ENCODE measurements around the gene MCEE.

The MCEE gene

DNA sequence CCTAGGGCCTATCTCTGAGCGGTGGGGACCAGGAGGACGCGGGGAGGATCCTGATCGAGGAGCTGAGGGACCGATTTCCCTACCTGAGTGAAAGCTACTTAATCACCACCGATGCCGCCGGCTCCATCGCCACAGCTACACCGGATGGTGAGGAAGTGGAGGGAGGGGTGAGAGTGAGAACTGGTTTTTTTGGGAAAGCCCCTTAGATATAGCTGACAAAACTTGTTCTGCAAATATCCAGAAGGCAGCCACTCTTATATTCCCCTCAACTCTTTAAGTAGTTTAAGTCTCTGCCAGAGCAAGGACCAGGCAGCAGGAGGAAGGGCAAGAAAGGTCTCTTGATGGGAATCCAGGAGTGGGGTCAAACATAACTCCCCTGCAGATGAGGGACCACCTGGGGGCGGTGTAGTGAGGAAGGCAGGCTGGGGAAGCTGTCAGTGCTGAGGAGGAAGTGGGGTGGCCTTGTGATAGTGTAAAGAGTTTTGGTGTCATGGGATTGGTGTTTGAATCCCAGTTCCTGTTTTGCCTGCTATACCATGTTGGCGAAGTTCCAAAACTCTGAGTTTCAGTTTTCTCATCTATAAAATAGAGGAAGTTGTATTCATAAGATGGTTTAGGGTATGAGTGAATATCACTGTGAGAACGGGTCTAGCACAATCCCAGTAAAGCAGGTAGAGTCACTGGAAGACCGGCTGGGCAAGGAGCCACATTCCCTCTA, 58.2 kb downstream of the MCEE start:
- H3K4me3 ChIP-seq (ENCODE audit: low read length) = no peak overlapping the region
- DNase-seq (ENCODE audit: low read depth) = no peak
- TF ChIP-seq, protein P1, sequence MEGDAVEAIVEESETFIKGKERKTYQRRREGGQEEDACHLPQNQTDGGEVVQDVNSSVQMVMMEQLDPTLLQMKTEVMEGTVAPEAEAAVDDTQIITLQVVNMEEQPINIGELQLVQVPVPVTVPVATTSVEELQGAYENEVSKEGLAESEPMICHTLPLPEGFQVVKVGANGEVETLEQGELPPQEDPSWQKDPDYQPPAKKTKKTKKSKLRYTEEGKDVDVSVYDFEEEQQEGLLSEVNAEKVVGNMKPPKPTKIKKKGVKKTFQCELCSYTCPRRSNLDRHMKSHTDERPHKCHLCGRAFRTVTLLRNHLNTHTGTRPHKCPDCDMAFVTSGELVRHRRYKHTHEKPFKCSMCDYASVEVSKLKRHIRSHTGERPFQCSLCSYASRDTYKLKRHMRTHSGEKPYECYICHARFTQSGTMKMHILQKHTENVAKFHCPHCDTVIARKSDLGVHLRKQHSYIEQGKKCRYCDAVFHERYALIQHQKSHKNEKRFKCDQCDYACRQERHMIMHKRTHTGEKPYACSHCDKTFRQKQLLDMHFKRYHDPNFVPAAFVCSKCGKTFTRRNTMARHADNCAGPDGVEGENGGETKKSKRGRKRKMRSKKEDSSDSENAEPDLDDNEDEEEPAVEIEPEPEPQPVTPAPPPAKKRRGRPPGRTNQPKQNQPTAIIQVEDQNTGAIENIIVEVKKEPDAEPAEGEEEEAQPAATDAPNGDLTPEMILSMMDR (conservative IDR thresholded peaks at IDR 0.05; ENCODE audit: low read length) = no peak

DNA sequence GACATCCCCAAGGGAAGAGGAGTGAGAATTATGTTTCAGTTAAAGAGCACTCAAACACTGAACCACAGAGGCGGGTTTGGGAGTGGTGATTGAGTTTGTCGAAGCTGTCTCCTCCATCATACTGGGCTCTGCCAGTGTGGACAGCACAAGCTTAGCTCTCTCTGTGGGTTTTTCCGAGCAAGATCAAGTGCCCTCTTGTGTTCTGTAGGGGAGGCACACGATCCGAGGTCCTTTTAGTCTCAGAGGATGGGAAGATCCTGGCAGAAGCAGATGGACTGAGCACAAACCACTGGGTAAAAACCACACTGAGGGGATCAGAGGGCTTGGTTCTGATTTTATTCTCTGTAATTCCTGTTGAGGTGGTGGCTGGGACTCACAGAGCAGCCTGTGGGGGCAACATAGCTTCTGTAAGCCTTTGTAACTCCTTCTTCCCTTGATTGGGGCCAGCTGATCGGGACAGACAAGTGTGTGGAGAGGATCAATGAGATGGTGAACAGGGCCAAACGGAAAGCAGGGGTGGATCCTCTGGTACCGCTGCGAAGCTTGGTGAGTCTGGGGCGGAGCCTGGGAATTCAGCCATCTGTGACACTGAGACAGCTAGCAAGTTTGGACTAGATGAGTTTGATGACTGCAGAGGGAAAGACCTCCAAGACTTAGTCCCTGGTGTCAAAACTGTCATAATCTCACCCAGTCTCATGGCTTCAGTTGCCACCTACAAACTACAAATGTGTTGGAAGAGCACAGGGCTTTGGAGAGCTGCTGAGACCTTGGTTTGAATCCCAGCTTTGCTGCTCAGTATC, 59.5 kb downstream of the MCEE start:
- DNase-seq (ENCODE audit: low read depth) = peak; percentile 57
- H3K4me3 ChIP-seq (ENCODE audit: low read length) = peak overlapping the region; percentile 94
- TF ChIP-seq, protein P1 (conservative IDR thresholded peaks at IDR 0.05; ENCODE audit: low read length) = peak; percentile 59

DNA sequence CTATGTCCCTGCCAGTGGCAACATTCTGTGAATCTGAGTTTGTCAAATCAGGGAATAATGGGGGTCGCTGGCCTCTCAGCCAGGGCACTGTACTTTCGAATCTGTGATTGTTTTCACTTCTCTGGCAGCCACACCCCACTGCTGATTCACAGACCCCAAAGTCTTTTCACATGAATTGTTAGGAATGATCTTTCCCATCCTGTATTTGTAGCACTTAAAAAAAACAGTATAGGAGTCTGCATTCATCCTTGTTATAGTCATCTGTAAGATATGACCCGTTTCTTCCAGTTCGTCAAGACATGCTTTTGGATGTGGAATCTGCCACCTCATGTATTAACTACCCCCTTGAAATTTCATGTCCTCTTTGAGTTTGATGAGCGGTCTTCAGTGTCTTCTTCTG, 60.7 kb downstream of the MCEE start:
- DNase-seq (ENCODE audit: low read depth) = peak; percentile 18
- peak overlapping the region; percentile 94 for H3K4me3 ChIP-seq (ENCODE audit: low read length)
- TF ChIP-seq, protein P1 (conservative IDR thresholded peaks at IDR 0.05; ENCODE audit: low read length) = no peak

DNA sequence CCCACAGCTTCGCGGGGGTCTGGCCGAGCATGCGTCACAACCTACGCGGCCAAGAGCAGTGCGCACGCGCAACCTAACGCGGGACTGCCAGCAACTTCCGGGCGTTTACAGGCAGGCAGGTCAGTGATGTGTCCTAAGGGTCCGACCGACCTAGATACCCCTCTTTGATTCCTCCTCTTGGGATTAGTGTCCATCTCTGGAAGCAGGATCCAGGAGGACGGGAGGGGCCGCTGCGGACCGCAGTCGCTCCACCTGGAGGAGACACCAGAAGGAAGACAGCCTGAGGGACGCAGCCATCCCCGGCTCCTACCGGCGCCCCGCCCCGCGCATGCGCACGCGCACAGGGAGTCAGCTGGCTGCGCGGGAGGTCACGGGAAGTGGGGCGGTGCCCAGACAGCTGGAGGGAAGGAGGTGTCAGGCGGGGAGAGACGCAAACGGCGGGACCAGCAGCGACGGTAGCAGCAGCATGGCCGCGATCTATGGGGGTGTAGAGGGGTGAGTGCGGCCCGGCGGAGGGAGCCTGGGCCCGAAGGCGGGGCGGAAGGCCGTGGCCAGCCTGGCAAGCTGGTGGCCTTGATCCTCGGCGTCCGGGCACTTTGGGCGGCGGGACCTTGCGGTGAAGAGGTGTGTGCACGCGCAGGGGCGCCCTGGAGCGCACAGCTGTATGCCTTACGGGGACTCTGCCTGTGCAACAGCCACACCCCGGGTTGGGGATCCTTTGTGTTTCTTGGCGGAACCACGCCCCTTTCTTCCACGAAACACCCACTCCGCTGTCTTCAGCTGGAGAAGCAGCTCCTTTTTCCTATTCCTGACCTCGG, 61.6 kb downstream of the MCEE start, which contains the start of gene NAGK:
Gene NAGK (plus strand): TSS at position 431 of the 818 bp plus-strand sequence. CDS start 36 bp downstream, at position 467.
- TF ChIP-seq, protein P1 (conservative IDR thresholded peaks at IDR 0.05; ENCODE audit: low read length) = no peak
- peak; percentile 93 for DNase-seq (ENCODE audit: low read depth)
- H3K4me3 ChIP-seq (ENCODE audit: low read length) = peak within 1 kb of the TSS; percentile 94

DNA sequence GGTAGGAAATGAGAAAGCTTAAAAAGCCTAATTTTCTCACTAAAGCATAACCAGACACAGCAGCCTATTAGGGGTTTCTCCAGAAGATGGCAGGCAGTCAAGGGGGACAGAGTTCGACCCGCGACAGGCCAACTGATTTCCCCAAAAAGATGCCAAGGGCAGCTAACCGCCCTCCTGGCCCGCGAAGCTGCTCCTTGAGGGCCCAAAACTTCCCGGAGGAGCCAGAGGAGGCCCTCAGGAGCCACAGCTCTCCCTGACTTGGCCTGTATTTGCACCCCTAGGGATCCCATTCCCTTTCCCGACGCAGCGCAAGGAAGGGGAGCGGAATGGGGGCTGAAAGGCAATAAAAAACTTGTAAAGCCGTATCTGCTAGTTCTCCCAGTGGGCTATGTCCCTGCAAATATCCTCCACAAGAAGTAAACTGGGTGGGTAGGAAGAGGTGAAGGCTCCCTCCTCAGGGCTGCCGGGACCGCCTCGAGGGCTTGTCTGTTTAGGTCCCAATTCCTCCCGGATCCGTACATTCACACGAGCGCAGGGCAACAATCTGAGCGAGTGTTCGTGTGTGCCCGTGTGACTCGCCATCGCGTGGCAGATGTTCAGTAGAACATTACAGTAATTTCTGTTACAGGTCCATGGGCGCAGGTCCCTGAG, 62.3 kb downstream of the MCEE start:
- no peak for DNase-seq (ENCODE audit: low read depth)
- peak overlapping the region; percentile 94 for H3K4me3 ChIP-seq (ENCODE audit: low read length)
- TF ChIP-seq, protein P1 (conservative IDR thresholded peaks at IDR 0.05; ENCODE audit: low read length) = no peak

DNA sequence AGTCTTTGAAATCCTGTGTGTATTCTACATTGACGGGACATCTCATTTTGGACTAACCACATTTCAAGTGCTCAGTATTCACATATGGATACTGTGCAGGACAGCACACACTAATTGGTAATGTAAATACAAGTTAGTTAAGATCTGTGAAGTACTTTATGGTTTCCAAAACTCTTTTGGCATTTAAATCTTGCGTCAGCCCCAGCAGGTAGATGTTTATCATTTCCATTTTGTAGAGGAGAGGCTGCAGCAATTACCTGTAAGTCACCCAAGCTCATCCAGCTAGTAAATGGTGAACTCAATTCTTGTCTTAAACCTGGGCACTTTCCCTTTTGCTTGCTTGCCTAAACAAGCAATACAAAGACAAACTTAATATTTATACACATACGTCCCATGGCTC, 63.2 kb downstream of the MCEE start:
- H3K4me3 ChIP-seq (ENCODE audit: low read length) = no peak overlapping the region
- DNase-seq (ENCODE audit: low read depth) = no peak
- TF ChIP-seq, protein P1 (conservative IDR thresholded peaks at IDR 0.05; ENCODE audit: low read length) = no peak

All from AG10803 (cell line).